ENCODE data around the gene GGT6.

The GGT6 gene

GRCh38 chr17:4565209-4566141, 5.1 kb upstream of the GGT6 start:
- peaks cover 60% of the 10 kb centered on the region for H3K4me1 Mint-ChIP-seq
- H3K27ac Mint-ChIP-seq: no peak overlapping the region
- H3K27me3 Mint-ChIP-seq (ENCODE audit: low read depth, poor library complexity): peaks cover 18% of the 10 kb centered on the region
- no peaks in the 10 kb centered on the region for H3K9me3 Mint-ChIP-seq
- H3K4me3 Mint-ChIP-seq: no peak overlapping the region
- peak; percentile 80 for TF ChIP-seq CTCF (IDR thresholded peaks at IDR 0.05)
- H3K36me3 Mint-ChIP-seq (ENCODE audit: low read depth): no peaks in the 10 kb centered on the region
- peak; percentile 59 for DNase-seq

GRCh38 chr17:4562015-4562969, 1.9 kb upstream of the GGT6 start:
- no peak for TF ChIP-seq CTCF (IDR thresholded peaks at IDR 0.05)
- no peak overlapping the region for H3K27ac Mint-ChIP-seq
- H3K9me3 Mint-ChIP-seq: no peaks in the 10 kb centered on the region
- DNase-seq: no peak
- peaks cover 18% of the 10 kb centered on the region for H3K27me3 Mint-ChIP-seq (ENCODE audit: low read depth, poor library complexity)
- H3K4me3 Mint-ChIP-seq: no peak overlapping the region
- H3K4me1 Mint-ChIP-seq: peaks cover 44% of the 10 kb centered on the region
- H3K36me3 Mint-ChIP-seq (ENCODE audit: low read depth): no peaks in the 10 kb centered on the region

- H3K27me3 Mint-ChIP-seq (ENCODE audit: low read depth, poor library complexity): peaks cover 17% of the 10 kb centered on the region
- no peak for TF ChIP-seq CTCF (IDR thresholded peaks at IDR 0.05)
- no peak for DNase-seq
- H3K4me3 Mint-ChIP-seq: no peak overlapping the region
- no peaks in the 10 kb centered on the region for H3K36me3 Mint-ChIP-seq (ENCODE audit: low read depth)
- no peak overlapping the region for H3K27ac Mint-ChIP-seq
- peaks cover 45% of the 10 kb centered on the region for H3K4me1 Mint-ChIP-seq
- no peaks in the 10 kb centered on the region for H3K9me3 Mint-ChIP-seq
Measured at GRCh38 chr17:4560837-4561256, 470 bp upstream of the GGT6 start.

- H3K27me3 Mint-ChIP-seq (ENCODE audit: low read depth, poor library complexity): peaks cover 15% of the 10 kb centered on the region
- no peak overlapping the region for H3K27ac Mint-ChIP-seq
- H3K9me3 Mint-ChIP-seq: no peaks in the 10 kb centered on the region
- H3K4me1 Mint-ChIP-seq: peaks cover 47% of the 10 kb centered on the region
- no peak for DNase-seq
- no peaks in the 10 kb centered on the region for H3K36me3 Mint-ChIP-seq (ENCODE audit: low read depth)
- no peak overlapping the region for H3K4me3 Mint-ChIP-seq
- no peak for TF ChIP-seq CTCF (IDR thresholded peaks at IDR 0.05)
Measured at GRCh38 chr17:4559966-4560365, 411 bp downstream of the GGT6 start.

GRCh38 chr17:4559139-4559791, 1.1 kb downstream of the GGT6 start:
- H3K27ac Mint-ChIP-seq: no peak overlapping the region
- no peak for TF ChIP-seq CTCF (IDR thresholded peaks at IDR 0.05)
- H3K9me3 Mint-ChIP-seq: no peaks in the 10 kb centered on the region
- H3K36me3 Mint-ChIP-seq (ENCODE audit: low read depth): no peaks in the 10 kb centered on the region
- H3K27me3 Mint-ChIP-seq (ENCODE audit: low read depth, poor library complexity): peaks cover 15% of the 10 kb centered on the region
- peaks cover 54% of the 10 kb centered on the region for H3K4me1 Mint-ChIP-seq
- DNase-seq: no peak
- H3K4me3 Mint-ChIP-seq: no peak overlapping the region
